ENCODE measurements around the gene DMKN. TPM values are rescaled to one million over a fixed set of nuclear protein-coding genes. Genes with fewer than 3 reads are reported as not detected.

DMKN gene
- total and polyA plus RNA-seq, 2 of the 8 experiments (the other 6 are each of a cell fraction or from before 2014, with no cell fraction given), result 290 to 330 TPM

GRCh38 chr19:35500611-35501010 lies 12.8 kb downstream of the DMKN start:
- POLR2A ChIA-PET (ENCODE audit: partially characterized antibody), result interaction anchor here (0.5 to 2.6 kb wide), 5 partner anchors 9 to 16 kb away, joined by 4 to 23 read pairs (median 5); partner anchors contain the start of gene DMKN
- Histone ChIP-seq H4K91ac (replicated peaks; ENCODE audit: insufficient read length, low read length) (no peak overlapping the region), H3K4me1 (replicated peaks in 1 of 4; ENCODE audit: control insufficient read depth in 3 of 4, insufficient read depth in 4 of 4, low read length in 3 of 4) (peaks cover 0 to 4% (median 2%) of the 10 kb centered on the region in 4 experiments; a peak in 2 of 7 replicates), H3K4me2 (ENCODE audit: insufficient read depth in 1 of 2, low read depth in 2 of 2, low read length in 2 of 2) (no peak overlapping the region), H3K9me3 (ENCODE audit: insufficient read depth in 2 of 2, low read depth in 1 of 2, low read length in 1 of 2) (no peaks in the 10 kb centered on the region), H2AFZ (ENCODE audit: low read length) (no peak overlapping the region), H3K9ac (replicated peaks in 1 of 4; ENCODE audit: extremely low read depth in 1 of 4, low read depth in 3 of 4, low read length in 3 of 4) (no peak overlapping the region), H2BK15ac (ENCODE audit: low read length) (no peak overlapping the region), H2BK120ac (replicated peaks; ENCODE audit: low read depth, low read length) (no peak overlapping the region), H3K79me1 (ENCODE audit: low read depth, low read length) (no peaks in the 10 kb centered on the region), H2BK20ac (ENCODE audit: low read length) (no peak overlapping the region), H3K79me2 (ENCODE audit: control insufficient read depth in 1 of 2, insufficient read depth in 2 of 2, low read length in 2 of 2) (no peaks in the 10 kb centered on the region; a peak in 1 of 4 replicates), H4K5ac (ENCODE audit: insufficient read length, low read depth, low read length) (no peak overlapping the region), H2BK5ac (ENCODE audit: low read depth, low read length) (no peak overlapping the region), H2AK5ac (ENCODE audit: low read depth, low read length) (no peak overlapping the region), H3K36me3 (ENCODE audit: control insufficient read depth in 2 of 4, insufficient read depth in 4 of 4, low read length in 3 of 4) (peaks cover 20 to 59% (median 45%) of the 10 kb centered on the region in 4 experiments), H3K56ac (replicated peaks; ENCODE audit: insufficient read length, low read depth, low read length) (no peak overlapping the region), H3K14ac (ENCODE audit: insufficient read length) (no peak overlapping the region), H4K8ac (ENCODE audit: extremely low read depth, insufficient read depth, low read length) (no peak overlapping the region), H3K23me2 (ENCODE audit: low read depth, low read length) (no peaks in the 10 kb centered on the region), H3K27me3 (replicated peaks in 1 of 4; ENCODE audit: control insufficient read depth in 3 of 4, extremely low read depth in 1 of 4, insufficient read depth in 3 of 4, low read length in 3 of 4) (no peaks in the 10 kb centered on the region), H4K20me1 (replicated peaks in 1 of 2; ENCODE audit: control insufficient read depth in 1 of 2, insufficient read depth in 2 of 2, low read length in 2 of 2) (peaks cover 2 to 14% of the 10 kb centered on the region in 2 experiments), H2BK12ac (ENCODE audit: low read depth, low read length) (no peak overlapping the region), H3K23ac (ENCODE audit: insufficient read length) (no peak overlapping the region), H3K4ac (replicated peaks; ENCODE audit: insufficient read length, low read depth, low read length) (no peak overlapping the region), H3K18ac (ENCODE audit: extremely low read depth, low read length) (no peak overlapping the region), H3K4me3 (ENCODE audit: extremely low read depth in 1 of 4, insufficient read depth in 2 of 4, low read depth in 3 of 4, low read length in 4 of 4) (no peak overlapping the region), H3K27ac (ENCODE audit: low read depth, low read length) (no peak overlapping the region)
- WGBS, 2 experiments (ENCODE audit: extremely low coverage in 1 of 2, insufficient coverage in 1 of 2, insufficient read length in 1 of 2, insufficient replicate concordance in 2 of 2, low coverage in 1 of 2, low lambda C conversion rate in 2 of 2, missing lambda C conversion rate in 1 of 2), result 93% methylated on average over 10 of the region's 10 CpGs; no CpG with 5 or more reads in 1 of the 2 experiments
- no peak for DNase-seq (ENCODE audit: low read depth in 1 of 2, low spot score in 2 of 2)
- no peak for TF ChIP-seq GABPA (IDR thresholded peaks at IDR 0.05; ENCODE audit: borderline replicate concordance, insufficient read depth, low read length)
- TF ChIP-seq SAP30 (IDR thresholded peaks at IDR 0.05; ENCODE audit: insufficient read depth, insufficient replicate concordance, low read length), result no peak
- TF ChIP-seq CHD2 (IDR thresholded peaks at IDR 0.05; ENCODE audit: low read length), result no peak
- TF ChIP-seq EZH2 (IDR thresholded peaks at IDR 0.05; ENCODE audit: low read depth, low read length, severe bottlenecking), result no peak
- TF ChIP-seq PHF8 (conservative IDR thresholded peaks at IDR 0.05; ENCODE audit: low read depth, low read length), result no peak
- no peak for TF ChIP-seq YY1 (IDR thresholded peaks at IDR 0.05; ENCODE audit: low read depth, low read length)
- TF ChIP-seq JUN (IDR thresholded peaks at IDR 0.05; ENCODE audit: low read depth, low read length), result no peak
- TF ChIP-seq JUND (IDR thresholded peaks at IDR 0.05; ENCODE audit: low read length), result no peak
- TF ChIP-seq RBBP5 (IDR thresholded peaks at IDR 0.05; ENCODE audit: borderline replicate concordance, low read depth, low read length), result no peak
- no peak for TF ChIP-seq HDAC6 (IDR thresholded peaks at IDR 0.05; ENCODE audit: low read depth, low read length)
- TF ChIP-seq POLR2A (IDR thresholded peaks at IDR 0.05; ENCODE audit: control extremely low read depth in 1 of 2, low read depth in 2 of 2, low read length in 2 of 2), result no peak
- TF ChIP-seq SIX5 (IDR thresholded peaks at IDR 0.05; ENCODE audit: low read depth, low read length), result no peak
- CTCF ChIA-PET (ENCODE audit: partially characterized antibody), result interaction anchor here (2.0 kb wide), 1 partner anchor 9 kb away, joined by 8 read pairs; the partner anchor contains the start of gene KRTDAP
- FAIRE-seq, result no peak

All from H1 (cell line).